Gastroesophageal sphincter (tissue), 4 donors: ENCODE measurements around the gene SLC13A1. TPM values are rescaled to one million over a fixed set of nuclear protein-coding genes. Genes with fewer than 3 reads are reported as not detected.
A peak's percentile ranks its signal among the peaks of the same experiment; 100 is the strongest.
"Not testable (repeated sequence)": the region's sequence is repeated elsewhere in the genome, so short reads cannot be mapped to it uniquely, and the experiment has no call there.

Experiments used
- ATAC-seq: fragments of 150-250 bp; one replicate; pipeline ENCODE4 v1.9.1; 2016; ENCODE audit warnings: mild to moderate bottlenecking, moderate library complexity
- H3K27ac ChIP-seq, 4 donors: fragments of 200-600 bp; sonication (generic) in 3 of 4; 1 replicate in 3 of 4; 2 replicates in 1 of 4; pipeline ENCODE4 v1.5.1; 2016 to 2019
- H3K27me3 ChIP-seq: fragments of 200-600 bp; sonication (generic); one replicate; pipeline ENCODE4 v1.5.1; 2019
- H3K36me3 ChIP-seq, 2 donors: fragments of 200-600 bp; sonication (generic); one replicate each; pipeline ENCODE4 v1.5.1; 2019; ENCODE audit warnings: control low read depth in 1 of 2
- H3K4me1 ChIP-seq, 3 donors: fragments of 200-600 bp; sonication (generic); 1 replicate in 2 of 3; 2 replicates in 1 of 3; pipeline ENCODE4 v1.5.1; 2016 to 2019; ENCODE audit warnings: control low read depth in 2 of 3
- H3K4me3 ChIP-seq, 2 donors: fragments of 200-600 bp; sonication (generic); one replicate each; pipeline ENCODE4 v1.5.1; 2019; ENCODE audit warnings: mild to moderate bottlenecking in 1 of 2, moderate library complexity in 1 of 2
- H3K9me3 ChIP-seq, 3 donors: fragments of 200-600 bp; sonication (generic); one replicate each; pipeline ENCODE4 v1.5.1; 2017 to 2019; ENCODE audit warnings: control low read depth in 2 of 3
- EP300 ChIP-seq: sonication (generic); formaldehyde crosslinking; IDR thresholded peaks from one replicate; pipeline ENCODE4 v1.6.1; 2017; ENCODE audit warnings: antibody characterized with exemption, mild to moderate bottlenecking
- POLR2A ChIP-seq, 2 donors: fragments of 450-650 bp; IDR thresholded peaks; one replicate each; pipeline ENCODE4 v1.6.1; 2017; ENCODE audit warnings: antibody characterized with exemption in 2 of 2, mild to moderate bottlenecking in 2 of 2, moderate library complexity in 1 of 2
- POLR2AphosphoS5 ChIP-seq: sonication (generic); formaldehyde crosslinking; IDR thresholded peaks from one replicate; pipeline ENCODE4 v1.6.1; 2017; ENCODE audit warnings: antibody characterized with exemption
- WGBS, 2 donors: methylation state at CpG; one replicate each; pipeline ENCODE4 v1.1.5; 2018; ENCODE audit warnings: low coverage in 1 of 2; 5-methylcytosine and 5-hydroxymethylcytosine counted together
- total RNA-seq, 4 donors: library from RNA; depleted of rRNA; stranded (reverse); fragments of >200 nt; gene quantifications; one replicate each; pipeline ENCODE4 v1.1.0, GENCODE V29; 2016
- TF ChIP-seq, protein P1 (sequence below), 4 experiments: fragments of 200-600 bp in 2 of 4; fragments of 450-650 bp in 2 of 4; sonication (generic) in 1 of 4; IDR thresholded peaks; one replicate each; pipeline ENCODE4 v1.5.1; 2017 to 2019; ENCODE audit warnings: antibody characterized with exemption in 4 of 4, mild to moderate bottlenecking in 2 of 4, moderate library complexity in 2 of 4

The SLC13A1 gene
- total RNA-seq, 4 donors from 2014 or later = not detected

DNA sequence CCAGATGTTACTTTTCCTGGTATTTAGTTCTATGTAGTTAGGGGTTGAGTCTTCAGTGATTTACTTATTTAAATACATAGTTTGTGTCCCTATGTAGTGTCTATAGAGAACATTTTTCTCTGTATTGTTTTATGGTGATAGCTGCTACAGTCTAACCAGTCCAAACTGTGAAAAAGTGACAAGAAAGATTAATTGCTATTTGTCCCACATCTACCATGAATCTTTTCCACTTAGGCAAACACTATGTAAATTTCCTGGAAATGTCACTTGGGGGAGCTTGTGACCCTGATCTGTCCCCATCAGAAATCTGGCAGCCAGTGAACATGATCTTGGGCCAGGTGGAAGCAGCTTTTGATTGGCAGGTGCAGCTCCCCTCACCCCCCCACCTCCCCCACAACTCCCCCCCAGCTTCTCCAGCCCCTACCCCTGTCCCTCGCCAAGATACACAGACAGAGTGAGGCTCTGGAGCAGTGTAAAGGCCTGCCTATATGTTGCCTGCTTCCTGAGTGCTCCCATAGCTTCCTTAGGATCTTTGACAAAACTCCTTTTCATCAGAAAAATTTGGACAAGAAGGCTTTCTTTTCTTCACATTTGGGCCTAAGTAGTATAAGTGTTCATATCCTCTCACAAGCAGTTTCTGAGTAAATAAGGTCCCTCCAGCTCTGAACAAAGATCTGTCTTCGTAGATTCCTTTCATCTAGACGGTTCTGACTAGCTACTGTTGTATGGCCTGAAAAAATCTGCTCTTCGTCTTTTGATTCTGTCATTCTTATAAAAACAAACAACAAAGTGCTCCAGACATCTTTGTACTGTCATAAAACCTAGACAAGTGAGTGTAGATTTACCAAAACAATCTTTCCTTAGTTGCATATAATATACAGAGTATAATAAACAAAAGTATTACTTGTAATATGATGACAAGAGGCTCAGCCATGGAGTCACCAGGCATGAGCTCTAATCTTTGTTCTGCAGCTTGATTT, 31.5 kb upstream of the SLC13A1 start:
- Histone ChIP-seq H3K9me3 (no peaks in the 10 kb centered on the region), H3K27me3 (no peaks in the 10 kb centered on the region), H3K4me3 (no peak overlapping the region), H3K27ac (peak overlapping the region in 3 of 4 donors; percentile 16 to 70 (median 40)), H3K4me1 (peaks cover 0 to 2% (median 0%) of the 10 kb centered on the region in 3 donors), H3K36me3 (no peaks in the 10 kb centered on the region)
- ATAC-seq = no peak
- 22 to 25% methylated on average over 3 of the region's 4 CpGs for WGBS, 2 donors
- TF ChIP-seq EP300 (no peak), POLR2AphosphoS5 (no peak)

DNA sequence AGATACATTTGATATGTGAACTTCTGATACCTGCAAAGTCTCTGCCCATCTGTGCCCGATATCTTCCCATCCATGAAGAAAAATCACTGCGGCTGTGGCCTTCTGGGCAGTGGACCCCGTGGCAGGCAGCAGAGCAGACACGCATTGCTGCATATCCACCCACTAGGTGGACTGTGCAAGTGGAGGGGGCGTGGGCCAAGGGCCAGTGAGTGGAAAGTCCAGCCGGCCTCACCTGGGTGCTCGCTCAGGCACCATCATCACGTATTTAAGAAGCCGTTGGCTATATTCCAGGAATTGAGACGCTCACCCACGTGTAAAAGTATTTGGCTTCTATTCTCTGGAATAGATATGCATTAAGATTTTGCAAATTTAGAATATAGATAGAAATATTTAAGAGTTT, 30.8 kb upstream of the SLC13A1 start:
- no peaks in the 10 kb centered on the region for H3K36me3 ChIP-seq
- no peak overlapping the region for H3K27ac ChIP-seq
- H3K4me1 ChIP-seq = peaks cover 0 to 2% (median 0%) of the 10 kb centered on the region in 3 donors
- TF ChIP-seq, protein P1, sequence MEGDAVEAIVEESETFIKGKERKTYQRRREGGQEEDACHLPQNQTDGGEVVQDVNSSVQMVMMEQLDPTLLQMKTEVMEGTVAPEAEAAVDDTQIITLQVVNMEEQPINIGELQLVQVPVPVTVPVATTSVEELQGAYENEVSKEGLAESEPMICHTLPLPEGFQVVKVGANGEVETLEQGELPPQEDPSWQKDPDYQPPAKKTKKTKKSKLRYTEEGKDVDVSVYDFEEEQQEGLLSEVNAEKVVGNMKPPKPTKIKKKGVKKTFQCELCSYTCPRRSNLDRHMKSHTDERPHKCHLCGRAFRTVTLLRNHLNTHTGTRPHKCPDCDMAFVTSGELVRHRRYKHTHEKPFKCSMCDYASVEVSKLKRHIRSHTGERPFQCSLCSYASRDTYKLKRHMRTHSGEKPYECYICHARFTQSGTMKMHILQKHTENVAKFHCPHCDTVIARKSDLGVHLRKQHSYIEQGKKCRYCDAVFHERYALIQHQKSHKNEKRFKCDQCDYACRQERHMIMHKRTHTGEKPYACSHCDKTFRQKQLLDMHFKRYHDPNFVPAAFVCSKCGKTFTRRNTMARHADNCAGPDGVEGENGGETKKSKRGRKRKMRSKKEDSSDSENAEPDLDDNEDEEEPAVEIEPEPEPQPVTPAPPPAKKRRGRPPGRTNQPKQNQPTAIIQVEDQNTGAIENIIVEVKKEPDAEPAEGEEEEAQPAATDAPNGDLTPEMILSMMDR (IDR thresholded peaks at IDR 0.05) = no peak
- TF ChIP-seq POLR2A (IDR thresholded peaks at IDR 0.05) (no peak), POLR2AphosphoS5 (no peak), EP300 (no peak)
- H3K9me3 ChIP-seq = no peaks in the 10 kb centered on the region
- no peak for ATAC-seq
- no peak overlapping the region for H3K4me3 ChIP-seq
- H3K27me3 ChIP-seq = no peaks in the 10 kb centered on the region
- whole genome bisulfite sequencing, 2 donors = 55 to 60% methylated on average over 3 to 7 of the region's 11 CpGs

- Histone ChIP-seq H3K4me1 (peaks cover 0 to 2% (median 0%) of the 10 kb centered on the region in 3 donors), H3K27ac (no peak overlapping the region), H3K9me3 (no peaks in the 10 kb centered on the region), H3K4me3 (no peak overlapping the region), H3K36me3 (no peaks in the 10 kb centered on the region), H3K27me3 (no peaks in the 10 kb centered on the region)
- no peak for ATAC-seq
- 90 to 93% methylated on average over 1 of the region's 1 CpG for WGBS, 2 donors
- TF ChIP-seq EP300 = no peak
- TF ChIP-seq POLR2A (IDR thresholded peaks at IDR 0.05) = no peak
- TF ChIP-seq, protein P1 (IDR thresholded peaks at IDR 0.05) = no peak
- no peak for TF ChIP-seq POLR2AphosphoS5
Observed at GRCh38 chr7:123230147-123230546, 30.4 kb upstream of the SLC13A1 start.

DNA sequence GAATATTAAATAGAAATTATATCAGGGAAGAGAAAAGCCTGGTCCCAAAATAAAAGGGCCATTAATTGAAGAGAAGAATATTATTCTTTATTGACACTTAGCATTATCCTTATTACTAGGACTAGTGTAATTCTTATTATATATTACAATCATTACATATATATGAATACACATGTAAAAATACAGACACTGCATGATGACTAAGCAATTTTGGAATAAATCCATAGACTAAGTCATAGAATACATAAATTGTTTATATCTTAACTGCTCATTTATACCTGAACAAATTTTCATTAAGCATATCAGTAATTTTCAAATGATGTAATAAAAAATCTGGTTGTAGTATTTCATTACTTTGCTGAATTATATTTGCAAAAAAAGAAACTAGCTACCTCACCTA, 29.7 kb upstream of the SLC13A1 start:
- Histone ChIP-seq H3K9me3 (no peaks in the 10 kb centered on the region), H3K27me3 (no peaks in the 10 kb centered on the region), H3K4me1 (peaks cover 0 to 2% (median 0%) of the 10 kb centered on the region in 3 donors), H3K36me3 (no peaks in the 10 kb centered on the region), H3K4me3 (no peak overlapping the region), H3K27ac (no peak overlapping the region)
- TF ChIP-seq POLR2A (IDR thresholded peaks at IDR 0.05) = no peak
- ATAC-seq = no peak

DNA sequence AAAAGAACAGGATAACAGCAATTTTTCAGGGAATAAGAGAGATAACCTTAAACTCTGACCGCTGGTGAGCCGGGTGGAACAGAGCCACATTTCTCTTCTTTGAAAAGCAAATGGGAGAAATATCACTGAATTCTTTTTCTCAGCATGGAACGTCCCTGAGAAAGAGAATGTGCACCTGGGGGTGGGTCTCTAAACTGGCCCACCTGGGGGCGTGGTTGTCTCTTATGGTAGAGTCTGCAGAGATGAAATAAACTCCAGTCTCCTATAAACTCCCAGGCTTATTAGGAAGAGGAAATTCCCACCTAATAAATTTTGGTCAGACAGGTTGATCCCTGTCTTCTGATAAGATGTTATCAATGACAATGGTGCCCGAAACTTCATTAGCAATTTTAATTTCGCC, 27.9 kb upstream of the SLC13A1 start:
- H3K4me3 ChIP-seq, H3K9me3 ChIP-seq, H3K27me3 ChIP-seq, H3K36me3 ChIP-seq, H3K4me1 ChIP-seq, H3K27ac ChIP-seq, ATAC-seq: not testable (repeated sequence)
- WGBS, 2 donors = 89 to 100% methylated on average over 2 to 5 of the region's 6 CpGs

GRCh38 chr7:123220396-123220795, 20.6 kb upstream of the SLC13A1 start:
- 0% methylated on average over 1 of the region's 1 CpG for WGBS, 2 donors
- ATAC-seq = no peak
- H3K27ac ChIP-seq = no peak overlapping the region
- TF ChIP-seq, protein P1 (IDR thresholded peaks at IDR 0.05) = no peak
- TF ChIP-seq POLR2A (IDR thresholded peaks at IDR 0.05) = no peak
- TF ChIP-seq EP300 = no peak
- no peak for TF ChIP-seq POLR2AphosphoS5
- H3K4me3 ChIP-seq = no peak overlapping the region
- H3K36me3 ChIP-seq = no peaks in the 10 kb centered on the region
- H3K27me3 ChIP-seq = no peaks in the 10 kb centered on the region
- peaks cover 0 to 6% (median 0%) of the 10 kb centered on the region in 3 donors for H3K9me3 ChIP-seq
- no peaks in the 10 kb centered on the region for H3K4me1 ChIP-seq
